Type B pancreatic cell (in vitro differentiated cells): ENCODE measurements around the gene CAPN8. TPM values are rescaled to one million over a fixed set of nuclear protein-coding genes. Genes with fewer than 3 reads are reported as not detected.

ENCODE experiments used
- DNase-seq: peaks from one replicate; pipeline ENCODE4 v3.0.0; 2021; ENCODE audit warnings: mixed read lengths; ENCODE audit not compliant: unreplicated experiment; ENCODE audit errors: extremely low spot score
- H3K27ac Mint-ChIP-seq: 2 replicates; pipeline ENCODE4 v1.8.0; 2021; ENCODE audit warnings: mild to moderate bottlenecking, mixed read lengths
- H3K27me3 Mint-ChIP-seq: 2 replicates; pipeline ENCODE4 v1.8.0; 2021; ENCODE audit warnings: mixed read lengths
- H3K36me3 Mint-ChIP-seq: 2 replicates; pipeline ENCODE4 v1.8.0; 2021; ENCODE audit warnings: mixed read lengths
- H3K4me1 Mint-ChIP-seq: one replicate; pipeline ENCODE4 v1.8.0; 2021; ENCODE audit warnings: mixed read lengths; ENCODE audit not compliant: unreplicated experiment
- H3K4me3 Mint-ChIP-seq: 2 replicates; pipeline ENCODE4 v1.8.0; 2021; ENCODE audit warnings: mild to moderate bottlenecking, mixed read lengths
- H3K9me3 Mint-ChIP-seq: 2 replicates; pipeline ENCODE4 v1.8.0; 2021; ENCODE audit warnings: mixed read lengths
- CTCF ChIP-seq: fragments of 200-600 bp; sonication (generic); conservative IDR thresholded peaks from 2 replicates; pipeline ENCODE4 v1.5.0; 2021; ENCODE audit warnings: antibody characterized with exemption, mild to moderate bottlenecking
- total RNA-seq: library from RNA; stranded (reverse); gene quantifications from 2 replicates; pipeline ENCODE4 v1.2.1, GENCODE V29; 2021; ENCODE audit warnings: low replicate concordance

The CAPN8 gene
- total RNA-seq, 1 donor from 2014 or later, result 2.3 TPM

DNA sequence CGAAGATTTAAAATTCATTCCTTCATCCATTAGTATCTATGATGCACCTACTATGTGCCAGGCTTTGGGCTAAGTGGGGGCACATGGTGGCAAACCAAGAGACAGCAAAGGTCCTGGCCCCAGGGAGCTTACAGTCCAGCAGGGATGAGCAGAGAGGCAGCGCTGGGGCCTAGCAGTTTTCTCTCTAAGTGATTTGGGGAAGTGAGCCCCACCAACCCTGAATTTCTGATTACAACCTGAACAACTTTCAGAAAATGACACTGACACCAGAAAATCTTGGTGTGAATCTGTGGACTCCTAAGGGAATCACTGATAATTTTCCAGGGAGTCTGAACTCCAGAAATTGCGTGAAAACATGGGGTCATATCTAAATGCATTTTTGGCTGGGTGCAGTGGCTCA, 111.5 kb downstream of the CAPN8 start:
- H3K27ac Mint-ChIP-seq, result no peak overlapping the region

DNA sequence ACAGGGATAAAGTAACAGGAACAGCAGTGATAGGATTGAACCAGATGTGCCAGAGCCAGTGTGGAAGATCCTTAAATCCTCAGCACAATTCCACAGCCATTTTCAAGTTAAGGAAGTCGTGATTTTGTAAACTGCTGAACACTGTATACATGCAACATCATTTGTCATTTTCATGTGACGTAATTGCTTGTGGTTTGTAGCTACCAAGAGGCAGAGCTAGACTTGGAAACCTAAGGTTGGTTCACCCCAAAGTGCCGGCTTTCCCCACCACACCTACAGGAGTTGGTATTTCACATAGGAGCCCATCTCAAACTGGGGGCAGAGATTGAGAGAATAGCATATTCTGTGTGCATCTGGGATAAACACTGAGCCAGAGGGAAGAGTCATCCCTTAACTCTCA, 113.9 kb downstream of the CAPN8 start:
- Mint-ChIP-seq H3K27me3 (no peaks in the 10 kb centered on the region), H3K4me1 (peaks cover 18% of the 10 kb centered on the region), H3K9me3 (no peaks in the 10 kb centered on the region), H3K27ac (no peak overlapping the region), H3K4me3 (no peak overlapping the region), H3K36me3 (no peaks in the 10 kb centered on the region)
- DNase-seq, result no peak
- no peak for TF ChIP-seq CTCF

More for the DNA sequence above, 111.5 kb downstream of the CAPN8 start:
- Mint-ChIP-seq H3K27me3 (no peaks in the 10 kb centered on the region), H3K4me1 (peaks cover 18% of the 10 kb centered on the region), H3K4me3 (no peak overlapping the region), H3K9me3 (no peaks in the 10 kb centered on the region), H3K36me3 (no peaks in the 10 kb centered on the region)
- no peak for DNase-seq
- no peak for TF ChIP-seq CTCF

DNA sequence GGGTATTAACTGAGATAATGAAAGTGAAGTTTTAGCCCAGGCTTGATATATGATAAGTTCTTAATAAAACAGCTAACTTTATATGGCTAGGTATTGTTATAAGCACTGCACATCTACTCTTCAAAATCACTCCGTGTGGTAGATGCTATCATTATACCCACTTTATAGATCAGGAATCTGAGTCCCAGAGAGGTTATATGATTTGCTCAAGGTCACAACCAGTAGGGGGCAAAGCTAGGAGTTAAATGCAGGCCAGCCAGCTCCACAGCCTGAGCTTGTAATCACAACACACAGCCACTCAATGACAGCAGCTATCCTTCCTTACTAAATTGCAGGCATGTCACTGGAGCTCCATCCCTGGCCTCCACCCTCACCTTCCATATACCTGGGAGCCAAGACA, 115.8 kb downstream of the CAPN8 start:
- Mint-ChIP-seq H3K4me1 (peaks cover 18% of the 10 kb centered on the region), H3K27me3 (peaks cover 2% of the 10 kb centered on the region), H3K4me3 (no peak overlapping the region), H3K27ac (no peak overlapping the region), H3K9me3 (no peaks in the 10 kb centered on the region), H3K36me3 (no peaks in the 10 kb centered on the region)
- DNase-seq, result no peak
- TF ChIP-seq CTCF, result no peak

- no peak for TF ChIP-seq CTCF
- Mint-ChIP-seq H3K4me3 (no peak overlapping the region), H3K9me3 (no peaks in the 10 kb centered on the region), H3K27ac (no peak overlapping the region), H3K36me3 (no peaks in the 10 kb centered on the region), H3K27me3 (peaks cover 5% of the 10 kb centered on the region), H3K4me1 (peaks cover 13% of the 10 kb centered on the region)
- no peak for DNase-seq
Measured at GRCh38 chr1:223547316-223548114, 118.0 kb downstream of the CAPN8 start.

DNA sequence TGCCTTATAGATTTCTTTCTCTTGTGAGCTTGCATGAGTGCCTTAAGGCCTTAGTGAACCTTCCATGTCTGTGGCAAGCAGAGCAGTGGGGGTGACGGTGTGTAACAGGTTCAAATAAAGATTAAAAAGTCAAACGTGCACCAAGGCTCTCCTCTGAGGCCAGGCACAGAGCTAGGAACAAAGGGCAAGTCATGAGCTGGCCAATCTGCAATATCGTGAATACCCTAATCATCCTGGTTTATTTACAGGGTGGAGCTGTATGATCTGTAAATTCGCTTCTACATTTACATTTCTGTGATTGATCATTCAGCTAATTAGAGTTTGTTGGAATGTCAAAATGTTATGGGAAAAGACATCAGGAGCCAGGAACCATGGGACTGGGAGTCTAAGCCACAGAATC, 120.2 kb downstream of the CAPN8 start:
- DNase-seq, result no peak
- no peak for TF ChIP-seq CTCF
- Mint-ChIP-seq H3K4me3 (no peak overlapping the region), H3K4me1 (peaks cover 12% of the 10 kb centered on the region), H3K27ac (no peak overlapping the region), H3K27me3 (peaks cover 16% of the 10 kb centered on the region), H3K9me3 (no peaks in the 10 kb centered on the region), H3K36me3 (no peaks in the 10 kb centered on the region)
